ENCODE data around the gene FAM167B.

- no peak for TF ChIP-seq CTCF (conservative IDR thresholded peaks at IDR 0.05; ENCODE audit: low read depth, low read length)
- TF ChIP-seq EZH2phosphoT487 (IDR thresholded peaks at IDR 0.05; ENCODE audit: borderline replicate concordance, low read length) = no peak
Observed at GRCh38 chr1:32241001-32241763, 5.8 kb upstream of the FAM167B start.
